Endothelial cell of umbilical vein (primary cell): Measurements from ENCODE around the gene ARSB. TPM values are rescaled to one million over a fixed set of nuclear protein-coding genes. Genes with fewer than 3 reads are reported as not detected.
A peak's percentile ranks its signal among the peaks of the same experiment; 100 is the strongest.

Source experiments
- BruUV-seq: library from RNA; stranded (reverse); fragments of 400-500 nt; replicated peaks from 2 replicates; lab custom pipeline; 2021; lab: Mats Ljungman, UMichigan
- CTCF ChIA-PET: fragments of 300-600, 350-600 bp; sonication (Branson Sonifier 250); formaldehyde crosslinking; loops from one replicate; lab custom pipeline; 2021; ENCODE audit warnings: antibody characterized with exemption, inconsistent platforms; lab: Charles Lee
- POLR2A ChIA-PET: fragments of 300-600, 350-600 bp; sonication (Branson Sonifier 250); formaldehyde crosslinking; loops from one replicate; lab custom pipeline; 2021; ENCODE audit warnings: antibody characterized with exemption, inconsistent platforms; lab: Charles Lee
- DNase-seq: peaks from one replicate; pipeline ENCODE4 v3.0.0-alpha.2; 2011; ENCODE audit warnings: low read depth, low spot score
- FAIRE-seq: peaks from 2 replicates; lab custom pipeline; 2011; peaks lifted over from hg19 to GRCh38; lab: Jason Lieb, UNC
- H2AFZ ChIP-seq: 2 replicates; pipeline ENCODE4 v1.6.0; 2012; ENCODE audit warnings: low read depth, low read length, control low read depth, inconsistent platforms
- H3K27ac ChIP-seq: 2 replicates; pipeline ENCODE4 v1.5.1; 2011; ENCODE audit warnings: low read depth, mild to moderate bottlenecking, control low read depth, low read length, moderate library complexity; ENCODE audit not compliant: insufficient read depth
- H3K27me3 ChIP-seq, 2 experiments: 2 replicates each; pipeline versions ENCODE4 v1.6.0 to v1.6.1; 2011; ENCODE audit warnings: low read length in 2 of 2, mixed read lengths in 1 of 2; ENCODE audit not compliant: control insufficient read depth in 2 of 2, insufficient read depth in 2 of 2
- H3K36me3 ChIP-seq, 2 experiments: 2 replicates in 1 of 2; 3 replicates in 1 of 2; pipeline ENCODE4 v1.5.1; 2011; ENCODE audit warnings: low read length in 2 of 2, mild to moderate bottlenecking in 1 of 2, moderate library complexity in 1 of 2; ENCODE audit not compliant: control insufficient read depth in 2 of 2, insufficient read depth in 2 of 2; ENCODE audit errors: extremely low read depth in 1 of 2
- H3K4me1 ChIP-seq: 3 replicates; pipeline ENCODE4 v1.5.1; 2011; ENCODE audit warnings: mild to moderate bottlenecking, low read length; ENCODE audit not compliant: control insufficient read depth, insufficient read depth; ENCODE audit errors: extremely low read depth
- H3K4me2 ChIP-seq: 2 replicates; pipeline ENCODE4 v1.6.1; 2011; ENCODE audit warnings: low read length, control low read depth, mixed read lengths; ENCODE audit not compliant: insufficient read depth
- H3K4me3 ChIP-seq, 3 experiments: fragments of 200-600 bp in 1 of 3; sonication (generic), shearing (Covaris generic) in 1 of 3; replicated peaks in 1 of 3; 2 replicates each; pipeline ENCODE4 v1.5.1; 2011 to 2016; ENCODE audit warnings: control low read depth in 3 of 3, low read length in 3 of 3, mild to moderate bottlenecking in 2 of 3, inconsistent platforms in 1 of 3, low read depth in 1 of 3, moderate library complexity in 1 of 3; ENCODE audit not compliant: insufficient read depth in 1 of 3
- H3K79me2 ChIP-seq: 2 replicates; pipeline ENCODE4 v1.6.0; 2012; ENCODE audit warnings: low read length, inconsistent platforms; ENCODE audit not compliant: control insufficient read depth, insufficient read depth
- H3K9ac ChIP-seq: replicated peaks from 2 replicates; pipeline ENCODE3; 2011; ENCODE audit warnings: low read length, control low read depth; ENCODE audit not compliant: insufficient read depth; ENCODE audit errors: extremely low read depth
- H3K9me1 ChIP-seq: replicated peaks from 3 replicates; pipeline ENCODE4 v1.6.0; 2011; ENCODE audit warnings: mild to moderate bottlenecking, low read length; ENCODE audit not compliant: control insufficient read depth, insufficient read depth; ENCODE audit errors: extremely low read depth
- H3K9me3 ChIP-seq: replicated peaks from 2 replicates; pipeline ENCODE4 v1.5.1; 2012; ENCODE audit warnings: low read length, inconsistent platforms; ENCODE audit not compliant: control insufficient read depth, insufficient read depth
- H4K20me1 ChIP-seq: replicated peaks from 2 replicates; pipeline ENCODE3; 2011; ENCODE audit warnings: mild to moderate bottlenecking, low read length; ENCODE audit not compliant: control insufficient read depth, insufficient read depth; ENCODE audit errors: extremely low read depth
- CTCF ChIP-seq, 2 donors: IDR thresholded peaks; 1 replicate in 1 of 2; 2 replicates in 1 of 2; pipeline ENCODE4 v1.5.1; 2011; ENCODE audit warnings: low read length in 2 of 2, mild to moderate bottlenecking in 2 of 2, moderate library complexity in 2 of 2, control low read depth in 1 of 2, inconsistent platforms in 1 of 2, low read depth in 1 of 2; ENCODE audit not compliant: insufficient read depth in 1 of 2; ENCODE audit errors: extremely low read depth in 1 of 2
- JUN ChIP-seq: IDR thresholded peaks from 2 replicates; pipeline ENCODE4 v1.6.1; 2011; ENCODE audit warnings: borderline replicate concordance, low read depth; ENCODE audit not compliant: insufficient read length, insufficient read depth
- MAX ChIP-seq: IDR thresholded peaks from 2 replicates; pipeline ENCODE4 v1.6.1; 2011; ENCODE audit not compliant: insufficient read depth, insufficient read length
- MYC ChIP-seq: IDR thresholded peaks from one replicate; pipeline ENCODE4 v1.6.1; 2011; ENCODE audit warnings: mild to moderate bottlenecking, low read depth, low read length
- POLR2AphosphoS5 ChIP-seq: IDR thresholded peaks from 2 replicates; pipeline ENCODE4 v1.6.1; 2012; ENCODE audit warnings: low read depth, mild to moderate bottlenecking, control low read depth, low read length, moderate library complexity; ENCODE audit not compliant: insufficient read depth
- dilution Hi-C: fragments of 300-500 bp; cut with MboI; formaldehyde crosslinking; loops from one replicate; pipeline ENCODE4 v1.15.0; 2019; ENCODE audit warnings: low sequenced_read_pairs; ENCODE audit not compliant: extremely low pct_ligation_motif_present
- intact Hi-C: fragments of 100-400 bp; cut with micrococcal nuclease; formaldehyde crosslinking; loops from one replicate; pipeline ENCODE4 v1.10.0; 2022
- polyA plus RNA-seq, 4 experiments: library from polyadenylated mRNA; depleted of rRNA in 3 of 4; stranded (reverse) in 3 of 4; unstranded in 1 of 4; fragments of >200 nt; gene quantifications; 2 replicates each; pipeline versions ENCODE4 v1.2.1 to v1.2.3, GENCODE V29; 2011 to 2012; ENCODE audit warnings: missing spikeins in 1 of 4
- total RNA-seq: library from RNA; stranded (reverse); gene quantifications from 2 replicates; pipeline ENCODE4 v1.2.3, GENCODE V29; 2021

The ARSB gene
- total and polyA plus RNA-seq, 2 donors (not counting 3 experiments of a cell fraction or from before 2014, with no cell fraction given) = 17.2 to 25.8 TPM

GRCh38 chr5:78908173-78909061 lies 76.7 kb downstream of the ARSB start:
- dilution Hi-C loops (no loop called here), intact Hi-C loops (loop anchor here (1.0 to 2.0 kb wide), 3 partner anchors 64 to 328 kb away; partner anchors contain the start of gene JMY)
- Histone ChIP-seq H3K9ac (peak overlapping the region; percentile 35), H3K9me3 (no peaks in the 10 kb centered on the region), H4K20me1 (no peaks in the 10 kb centered on the region), H3K9me1 (no peaks in the 10 kb centered on the region), H3K79me2 (no peaks in the 10 kb centered on the region), H3K4me3 (no peak overlapping the region), H3K36me3 (no peaks in the 10 kb centered on the region), H3K27ac (peak overlapping the region; percentile 85), H3K4me1 (peaks cover 18% of the 10 kb centered on the region), H3K4me2 (peak overlapping the region; percentile 26), H3K27me3 (no peaks in the 10 kb centered on the region), H2AFZ (peak overlapping the region; percentile 53)
- no peak for TF ChIP-seq MAX
- no peak for TF ChIP-seq POLR2AphosphoS5
- no peak for TF ChIP-seq JUN
- no peak for TF ChIP-seq MYC
- TF ChIP-seq CTCF (IDR thresholded peaks at IDR 0.05; ENCODE audit: extremely low read depth in 1 of 2, insufficient read depth in 1 of 2, low read depth in 1 of 2, low read length in 2 of 2) = no peak
- BruUV-seq = no TSS peak
- POLR2A ChIA-PET = interaction anchor here (0.7 kb wide), 1 partner anchor 89 kb away, joined by 4 read pairs; no protein-coding TSS in a partner anchor
- CTCF ChIA-PET = interaction anchor here (0.7 to 2.1 kb wide), 9 partner anchors 9 to 268 kb away, joined by 3 to 20 read pairs (median 4); partner anchors contain the start of gene ARSB
- FAIRE-seq (peak; percentile 91), DNase-seq (peak; percentile 98)
